Stimulated activated CD4-positive, alpha-beta T cell treated with anti-CD3 and anti-CD28 coated beads, Interleukin-1b, Interleukin-23, amount 100 ng/mL, for 24 hours (primary cell): ENCODE measurements around the gene SNRPA1.

Source experiments
- DNase-seq, 4 experiments: peaks; one replicate each; pipeline ENCODE4 v3.0.0-alpha.2; 2020; ENCODE audit warnings: low read depth in 4 of 4, low spot score in 1 of 4

Gene SNRPA1

GRCh38 chr15:101264911-101265641, 30.0 kb downstream of the SNRPA1 start:
- no peak for DNase-seq

GRCh38 chr15:101264011-101264410, 31.0 kb downstream of the SNRPA1 start:
- DNase-seq: no peak

- no peak for DNase-seq
Observed at GRCh38 chr15:101262551-101262950, 32.5 kb downstream of the SNRPA1 start.

GRCh38 chr15:101258238-101259144, 36.6 kb downstream of the SNRPA1 start:
- DNase-seq: peak in 2 of 4 experiments; percentile 30 to 31

- no peak for DNase-seq
Observed at GRCh38 chr15:101256757-101257156, 38.3 kb downstream of the SNRPA1 start.

GRCh38 chr15:101255615-101256241, 39.3 kb downstream of the SNRPA1 start:
- no peak for DNase-seq

GRCh38 chr15:101255051-101255395, 40.0 kb downstream of the SNRPA1 start:
- DNase-seq: no peak

- no peak for DNase-seq
Observed at GRCh38 chr15:101254157-101255050, 40.6 kb downstream of the SNRPA1 start.

- no peak for DNase-seq
Observed at GRCh38 chr15:101252836-101253235, 42.2 kb downstream of the SNRPA1 start.

- DNase-seq: peak; percentile 64 to 83 (median 73)
Observed at GRCh38 chr15:101251830-101252820, 42.9 kb downstream of the SNRPA1 start, which contains the start of gene CHSY1. Gene CHSY1, minus strand, starts transcription at chr15:101252048. Its CDS starts 592 bp downstream, at chr15:101251456.

GRCh38 chr15:101250873-101251829, 43.9 kb downstream of the SNRPA1 start:
- no peak for DNase-seq

GRCh38 chr15:101250341-101250831, 44.7 kb downstream of the SNRPA1 start:
- DNase-seq: no peak

GRCh38 chr15:101248274-101248673, 46.8 kb downstream of the SNRPA1 start:
- no peak for DNase-seq

GRCh38 chr15:101246824-101247745, 48.0 kb downstream of the SNRPA1 start:
- no peak for DNase-seq

GRCh38 chr15:101246391-101246790, 48.7 kb downstream of the SNRPA1 start:
- no peak for DNase-seq

GRCh38 chr15:101244889-101245668, 50.0 kb downstream of the SNRPA1 start:
- DNase-seq: no peak
